Head of caudate nucleus (tissue), 42 donors: ENCODE data around the gene XRCC6.
"Not testable (repeated sequence)": the region's sequence is repeated elsewhere in the genome, so short reads cannot be mapped to it uniquely, and the experiment has no call there.

Experiments
- DNase-seq, 42 donors: peaks; one replicate each; pipeline versions ENCODE4 v3.0.0 to v3.0.0-alpha.2; 2020 to 2021; ENCODE audit warnings: mixed read lengths in 7 of 42
- intact Hi-C: fragments of 100-400 bp; cut with DNase I; formaldehyde crosslinking; loops from one replicate; pipeline ENCODE4 v1.15.0; 2022

XRCC6 gene

DNA sequence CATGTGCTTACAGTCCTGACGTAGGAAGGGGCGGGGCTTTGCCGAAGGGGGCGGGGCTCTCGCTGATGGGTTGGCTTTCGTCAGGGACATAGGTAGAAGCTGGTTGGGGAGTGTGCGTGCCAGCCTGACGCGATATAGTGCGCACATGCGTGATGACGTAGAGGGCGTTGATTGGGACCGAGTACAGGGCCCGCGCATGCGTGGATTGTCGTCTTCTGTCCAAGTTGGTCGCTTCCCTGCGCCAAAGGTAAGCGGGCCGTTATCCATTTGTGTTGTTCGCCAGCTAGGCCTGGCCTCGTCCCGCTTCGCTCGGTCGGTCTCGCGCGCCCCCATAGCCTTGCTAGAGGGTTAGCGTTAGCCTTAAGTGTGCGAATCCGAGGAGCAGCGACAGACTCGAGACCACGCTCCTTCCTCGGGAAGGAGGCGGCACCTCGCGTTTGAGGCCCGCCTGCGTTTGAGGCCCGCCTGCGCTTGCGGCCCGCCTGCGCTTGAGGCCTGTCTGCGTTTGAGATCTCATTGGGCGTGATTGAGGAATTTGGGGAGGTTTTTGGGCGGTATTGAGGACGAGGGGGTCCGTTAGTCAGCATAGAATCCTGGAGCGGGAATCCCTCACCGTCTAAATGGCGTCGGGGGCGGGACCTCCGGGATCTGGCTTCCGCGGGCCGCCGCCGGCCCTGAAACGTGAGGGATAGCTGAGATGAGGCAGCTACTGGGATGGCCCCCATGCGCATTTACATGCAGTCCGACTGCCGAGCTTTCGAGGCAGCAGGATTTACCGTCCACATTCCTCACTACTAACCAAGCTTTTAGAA, at the start of gene XRCC6:
Gene XRCC6 (plus strand): TSS at position 197 of the 812 bp plus-strand sequence. CDS start 710 bp downstream, outside the sequence.
- DNase-seq = peak; percentile 99 to 100 (median 100)
- intact Hi-C loops = no loop called here

DNA sequence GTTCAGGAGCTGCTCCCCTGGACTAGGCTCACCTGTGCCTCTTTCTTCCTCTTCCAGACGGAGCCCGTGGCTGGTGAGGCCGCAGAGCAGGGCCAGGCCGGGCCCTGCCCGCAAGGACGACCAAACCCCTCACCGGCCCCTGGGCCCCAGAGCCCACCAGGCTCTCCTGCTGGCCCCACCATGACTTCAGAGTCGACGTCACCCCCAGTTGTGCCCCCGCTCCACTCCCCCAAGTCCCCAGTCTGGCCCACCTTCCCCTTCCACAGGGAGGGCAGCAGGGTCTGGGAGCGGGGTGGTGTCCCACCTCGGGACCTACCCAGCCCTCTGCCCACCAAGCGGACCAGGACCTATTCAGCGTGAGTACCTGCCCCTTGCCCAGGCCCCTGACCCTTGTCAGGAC, 49.3 kb upstream of the XRCC6 start:
- DNase-seq = no peak
- intact Hi-C loops = no loop called here

- intact Hi-C loops, DNase-seq: not testable (repeated sequence)
Observed at GRCh38 chr22:41572305-41572704, 48.8 kb upstream of the XRCC6 start.

DNA sequence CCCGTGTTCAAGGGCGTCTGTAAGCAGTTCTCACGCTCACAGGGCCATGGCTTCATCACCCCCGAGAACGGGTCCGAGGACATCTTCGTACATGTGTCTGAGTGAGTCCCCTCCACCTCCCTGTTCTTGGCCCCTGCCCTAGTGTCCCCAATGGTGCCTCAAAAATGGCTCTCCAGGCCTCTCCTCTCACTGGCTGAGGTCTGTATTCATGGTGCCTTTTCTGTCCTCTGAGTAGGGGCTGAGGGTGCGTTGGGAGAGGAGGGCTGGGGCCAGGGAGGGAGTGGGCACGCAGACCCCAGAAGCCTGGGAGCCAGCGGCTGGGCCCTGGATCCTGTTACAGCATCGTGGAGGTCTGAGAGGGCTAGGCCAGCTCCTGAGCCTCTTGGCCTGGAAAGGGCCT, 47.4 kb upstream of the XRCC6 start:
- no peak for DNase-seq
- intact Hi-C loops = no loop called here

DNA sequence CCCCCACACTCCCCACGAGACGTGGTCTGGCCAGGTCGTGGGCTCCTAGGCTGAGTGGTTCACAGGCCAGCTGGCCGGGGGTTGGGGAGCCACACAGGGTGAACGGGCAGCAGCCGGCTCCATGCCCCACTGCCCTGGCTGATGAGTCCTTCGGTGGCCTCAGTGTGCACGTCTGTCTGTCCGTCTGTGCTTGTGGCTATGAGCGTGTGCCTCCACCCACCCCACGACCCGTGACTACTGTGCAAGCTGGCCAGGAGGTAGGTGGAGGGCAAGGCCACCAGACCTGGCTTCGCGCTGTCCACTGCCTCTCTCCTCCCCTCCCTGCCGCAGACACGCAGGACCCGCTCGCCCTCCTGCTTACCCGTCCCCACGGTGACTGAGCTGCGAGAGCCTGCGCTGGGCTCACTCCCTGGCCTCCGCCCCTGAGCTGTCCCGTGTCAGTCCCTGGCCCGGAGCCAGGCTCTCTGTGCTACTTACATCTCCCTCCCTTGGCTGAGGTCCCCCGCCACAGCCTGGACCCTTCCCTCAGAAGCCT, 46.2 kb upstream of the XRCC6 start:
- DNase-seq = peak in 18 of 42 donors; percentile 26 to 71 (median 46)
- intact Hi-C loops = no loop called here

DNA sequence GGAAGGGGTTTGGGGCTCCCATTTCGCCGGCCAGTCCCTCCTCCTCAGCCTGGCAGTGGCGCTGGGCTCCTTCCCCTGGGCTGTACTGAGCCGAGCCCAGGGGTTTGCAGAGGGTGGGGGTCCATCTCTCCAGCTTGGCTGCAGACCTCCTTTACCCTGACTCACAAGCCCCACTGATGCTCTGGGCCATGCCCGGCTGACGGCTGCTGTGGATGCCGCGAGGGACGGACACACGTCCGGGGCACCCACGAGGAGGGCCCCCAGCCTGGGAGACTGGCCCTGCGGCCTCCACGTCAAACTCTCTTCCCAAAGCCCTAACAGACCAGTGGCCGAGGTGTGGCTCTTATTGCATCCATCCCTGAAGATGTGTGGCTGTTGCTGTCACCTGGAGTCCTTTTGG, 45.6 kb upstream of the XRCC6 start:
- no peak for DNase-seq
- intact Hi-C loops = no loop called here

- intact Hi-C loops = no loop called here
- peak in 27 of 42 donors; percentile 27 to 72 (median 49) for DNase-seq
Observed at GRCh38 chr22:41576877-41577276, 44.2 kb upstream of the XRCC6 start.

GRCh38 chr22:41578114-41578513, 43.0 kb upstream of the XRCC6 start:
- intact Hi-C loops = no loop called here
- DNase-seq = no peak

DNA sequence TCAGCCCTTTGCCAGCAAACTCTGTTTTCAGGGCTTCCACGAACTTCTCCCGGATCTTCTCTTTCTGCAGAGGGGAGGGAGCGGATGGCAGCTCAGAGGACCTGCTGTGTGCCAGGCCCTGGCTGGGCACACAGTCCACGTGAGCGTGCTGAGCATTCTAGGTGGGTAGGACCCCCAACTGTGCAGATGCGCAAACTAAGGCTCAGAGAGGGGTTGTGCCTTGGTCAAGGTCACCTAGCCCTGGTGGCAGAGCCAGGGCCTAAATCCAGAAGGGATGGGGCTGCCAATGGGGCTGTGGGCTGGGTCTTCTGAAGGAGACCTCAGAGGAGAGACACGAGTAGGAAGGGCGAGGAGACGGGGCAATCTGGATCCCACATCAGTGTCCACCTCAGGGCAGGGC, 42.3 kb upstream of the XRCC6 start:
- DNase-seq = no peak
- intact Hi-C loops = no loop called here

GRCh38 chr22:41579297-41579996, 41.6 kb upstream of the XRCC6 start:
- intact Hi-C loops = no loop called here

DNA sequence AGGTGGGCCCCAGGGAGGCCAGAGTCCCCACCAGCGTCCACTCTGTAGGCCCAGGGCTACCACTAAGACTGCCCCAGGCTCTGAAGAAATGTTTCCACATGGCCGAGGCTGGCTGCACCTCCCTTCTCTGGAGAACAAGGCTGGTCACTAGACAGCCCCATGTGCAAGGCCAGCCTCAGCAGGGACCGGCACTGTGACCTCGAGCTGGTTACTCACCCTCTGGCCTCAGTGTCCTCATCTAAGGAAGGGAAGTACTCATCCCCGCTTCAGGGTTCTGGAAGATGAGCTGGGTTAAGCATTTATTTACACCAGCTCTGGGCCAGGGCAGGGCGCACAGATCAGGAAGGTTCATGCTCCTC, 41.1 kb upstream of the XRCC6 start:
- intact Hi-C loops = no loop called here
- DNase-seq = no peak

More at GRCh38 chr22:41579297-41579996, 41.6 kb upstream of the XRCC6 start:
- DNase-seq = no peak

DNA sequence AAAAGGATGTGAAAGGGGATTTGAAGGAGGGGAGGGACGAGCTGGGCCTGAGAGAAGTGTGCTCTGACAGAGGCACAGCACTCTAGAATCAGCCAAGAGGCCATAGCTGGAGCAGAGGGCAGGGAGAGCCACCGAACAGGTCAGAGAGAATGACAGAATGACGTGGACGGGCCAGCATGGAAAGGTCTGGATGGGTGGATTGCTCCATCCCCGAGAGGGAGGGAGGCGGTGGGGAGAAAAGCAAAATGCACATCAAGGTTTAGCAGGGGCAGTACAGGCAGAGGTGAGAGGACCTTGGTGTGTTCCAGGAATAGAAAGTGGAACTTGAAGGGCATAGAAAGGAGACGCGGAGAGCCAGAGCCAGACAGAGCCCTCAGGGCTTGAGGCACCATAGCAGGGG, 38.4 kb upstream of the XRCC6 start:
- intact Hi-C loops = no loop called here
- no peak for DNase-seq

DNA sequence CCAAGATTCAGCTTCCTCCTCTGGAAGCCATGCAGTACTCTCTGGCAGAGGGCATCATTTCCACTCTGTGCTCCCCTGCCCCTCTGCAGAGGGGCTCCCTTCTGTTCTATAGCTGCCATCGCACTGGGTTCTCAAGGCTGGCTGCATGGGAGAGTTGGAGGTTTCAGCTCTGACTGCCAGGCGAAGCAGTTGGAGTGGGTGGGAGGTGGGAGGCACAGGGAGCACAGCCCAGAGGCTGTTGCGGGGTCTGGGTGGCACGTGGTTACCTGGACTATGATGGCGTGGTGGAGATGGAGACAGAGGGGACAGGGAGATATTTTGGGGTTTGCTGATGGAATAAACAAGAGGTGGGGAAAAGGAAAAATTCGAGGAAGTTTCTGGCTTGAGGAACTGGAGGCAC, 36.2 kb upstream of the XRCC6 start:
- peak in 25 of 42 donors; percentile 31 to 79 (median 46) for DNase-seq
- intact Hi-C loops = loop anchor here (5.0 kb wide), 1 partner anchor 38 kb away; no protein-coding TSS in a partner anchor

- peak in 31 of 42 donors; percentile 20 to 84 (median 61) for DNase-seq
- intact Hi-C loops = loop anchor here (5.0 kb wide), 1 partner anchor 39 kb away; no protein-coding TSS in a partner anchor
Observed at GRCh38 chr22:41585898-41586297, 35.2 kb upstream of the XRCC6 start.

- DNase-seq = no peak
- intact Hi-C loops = loop anchor here (5.0 kb wide), 1 partner anchor 40 kb away; no protein-coding TSS in a partner anchor
Observed at GRCh38 chr22:41587347-41587723, 33.8 kb upstream of the XRCC6 start.

GRCh38 chr22:41589391-41590241, 31.5 kb upstream of the XRCC6 start, which contains the start of gene PMM1:
TSS of gene PMM1 (minus strand) at chr22:41589840. CDS start at chr22:41589805, 35 bp downstream.
- intact Hi-C loops = loop anchor here (5.0 kb wide), 1 partner anchor 42 kb away; no protein-coding TSS in a partner anchor
- DNase-seq = peak; percentile 99 to 100 (median 100)

DNA sequence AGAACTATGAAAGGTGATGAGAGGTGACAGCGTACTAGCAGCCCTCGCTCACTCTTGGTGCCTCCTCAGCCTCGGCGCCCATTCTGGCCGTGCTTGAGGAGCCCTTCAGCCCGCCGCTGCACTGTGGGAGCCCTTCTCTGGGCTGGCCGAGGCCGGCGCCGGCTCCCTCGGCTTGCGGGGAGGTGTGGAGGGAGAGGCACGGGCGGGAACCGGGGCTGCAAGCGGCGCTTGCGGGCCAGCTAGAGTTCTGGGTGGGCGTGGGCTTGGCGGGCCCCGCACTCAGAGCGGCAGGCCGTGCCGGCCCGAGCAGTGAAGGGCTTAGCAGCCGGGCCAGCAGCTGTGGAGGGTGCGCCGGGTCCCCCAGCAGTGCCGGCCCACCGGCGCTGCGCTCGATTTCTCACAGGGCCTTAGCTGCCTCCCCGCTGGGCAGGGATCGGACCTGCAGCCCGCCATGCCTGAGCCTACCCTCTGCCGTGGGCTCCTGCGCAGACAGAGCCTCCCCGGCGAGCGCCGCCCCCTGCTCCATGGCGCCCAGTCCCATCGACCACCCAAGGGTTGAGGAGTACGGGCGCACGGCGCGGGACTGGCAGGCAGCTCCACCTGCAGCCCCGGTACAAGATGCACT, 27.6 kb upstream of the XRCC6 start:
- DNase-seq, intact Hi-C loops: not testable (repeated sequence)

- intact Hi-C loops = no loop called here
- DNase-seq = no peak
Observed at GRCh38 chr22:41595703-41596102, 25.4 kb upstream of the XRCC6 start.
